ENCODE data around the gene TMEM132C. TPM values are rescaled to one million over a fixed set of nuclear protein-coding genes. Genes with fewer than 3 reads are reported as not detected.

The TMEM132C gene
- total and polyA plus RNA-seq, 2 experiments from 2014 or later: not detected

GRCh38 chr12:128339631-128340030 lies 72.7 kb downstream of the TMEM132C start:
- H3K27me3 ChIP-seq (ENCODE audit: insufficient read depth): no peaks in the 10 kb centered on the region
- peaks cover 12% of the 10 kb centered on the region for H3K9me3 Mint-ChIP-seq
- H3K4me1 ChIP-seq (ENCODE audit: insufficient read depth): no peaks in the 10 kb centered on the region
- H3K27ac ChIP-seq (ENCODE audit: low read depth): no peak overlapping the region
- H3K4me1 Mint-ChIP-seq: no peaks in the 10 kb centered on the region
- DNase-seq (ENCODE audit: low spot score) (no peak), ATAC-seq (no peak)
- no peaks in the 10 kb centered on the region for H3K79me2 ChIP-seq (replicated peaks; ENCODE audit: insufficient read depth)
- no peak overlapping the region for H3K4me2 ChIP-seq
- no peaks in the 10 kb centered on the region for H4K20me1 ChIP-seq (replicated peaks; ENCODE audit: insufficient read depth)
- H3K36me3 ChIP-seq (ENCODE audit: insufficient read depth): no peaks in the 10 kb centered on the region; the same call in 1 of the 2 replicates
- H3F3A ChIP-seq (replicated peaks; ENCODE audit: low read depth): no peaks in the 10 kb centered on the region
- H3K4me3 Mint-ChIP-seq: no peak overlapping the region
- peaks cover 2% of the 10 kb centered on the region for H3K27me3 Mint-ChIP-seq (ENCODE audit: insufficient read depth, low read depth, poor library complexity)
- H3K27ac Mint-ChIP-seq: no peak overlapping the region
- H3K4me3 ChIP-seq: no peak overlapping the region
- peaks cover 45% of the 10 kb centered on the region for H3K36me3 Mint-ChIP-seq (ENCODE audit: low read depth)
- TF ChIP-seq EZH2phosphoT487 (IDR thresholded peaks at IDR 0.05; ENCODE audit: unreplicated experiment) (no peak), REST (IDR thresholded peaks at IDR 0.05; ENCODE audit: unreplicated experiment) (no peak), ZNF114 (CRISPR knock-in tag; IDR thresholded peaks at IDR 0.05) (no peak), ZNF331 (CRISPR knock-in tag; IDR thresholded peaks at IDR 0.05; ENCODE audit: low read depth) (no peak), STAT1 (IDR thresholded peaks at IDR 0.05; ENCODE audit: unreplicated experiment) (no peak), NANOG (IDR thresholded peaks at IDR 0.05; ENCODE audit: borderline replicate concordance) (no peak), JUNB (IDR thresholded peaks at IDR 0.05; ENCODE audit: unreplicated experiment) (no peak), ETS1 (IDR thresholded peaks at IDR 0.05) (no peak), POLR2AphosphoS5 (IDR thresholded peaks at IDR 0.05; ENCODE audit: low read depth) (no peak), EZH2 (IDR thresholded peaks at IDR 0.05; ENCODE audit: low read depth, unreplicated experiment) (no peak), CREB1 (CRISPR knock-in tag; IDR thresholded peaks at IDR 0.05; ENCODE audit: low read depth) (no peak), CTCF (conservative IDR thresholded peaks at IDR 0.05; ENCODE audit: low read depth in 2 of 2) (no peak), ZNF462 (CRISPR knock-in tag; IDR thresholded peaks at IDR 0.05) (no peak)
- no peaks in the 10 kb centered on the region for H3K9me2 ChIP-seq (ENCODE audit: insufficient read depth)
- no peak overlapping the region for H2AFZ ChIP-seq

Measured in GM23338 (cell line).